ENCODE measurements around the gene OSBPL7. TPM values are rescaled to one million over a fixed set of nuclear protein-coding genes. Genes with fewer than 3 reads are reported as not detected.

OSBPL7 gene, protein sequence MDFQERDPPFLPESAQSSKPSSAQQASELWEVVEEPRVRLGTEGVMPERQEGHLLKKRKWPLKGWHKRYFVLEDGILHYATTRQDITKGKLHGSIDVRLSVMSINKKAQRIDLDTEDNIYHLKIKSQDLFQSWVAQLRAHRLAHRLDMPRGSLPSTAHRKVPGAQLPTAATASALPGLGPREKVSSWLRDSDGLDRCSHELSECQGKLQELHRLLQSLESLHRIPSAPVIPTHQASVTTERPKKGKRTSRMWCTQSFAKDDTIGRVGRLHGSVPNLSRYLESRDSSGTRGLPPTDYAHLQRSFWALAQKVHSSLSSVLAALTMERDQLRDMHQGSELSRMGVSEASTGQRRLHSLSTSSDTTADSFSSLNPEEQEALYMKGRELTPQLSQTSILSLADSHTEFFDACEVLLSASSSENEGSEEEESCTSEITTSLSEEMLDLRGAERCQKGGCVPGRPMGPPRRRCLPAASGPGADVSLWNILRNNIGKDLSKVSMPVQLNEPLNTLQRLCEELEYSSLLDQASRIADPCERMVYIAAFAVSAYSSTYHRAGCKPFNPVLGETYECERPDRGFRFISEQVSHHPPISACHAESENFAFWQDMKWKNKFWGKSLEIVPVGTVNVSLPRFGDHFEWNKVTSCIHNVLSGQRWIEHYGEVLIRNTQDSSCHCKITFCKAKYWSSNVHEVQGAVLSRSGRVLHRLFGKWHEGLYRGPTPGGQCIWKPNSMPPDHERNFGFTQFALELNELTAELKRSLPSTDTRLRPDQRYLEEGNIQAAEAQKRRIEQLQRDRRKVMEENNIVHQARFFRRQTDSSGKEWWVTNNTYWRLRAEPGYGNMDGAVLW
- 14.4 TPM for total RNA-seq
- long read RNA-seq, partial matches to known transcripts = 4 of 17 reads
- long read RNA-seq, other reads (novel, unspliced or antisense) = 13 of 17 reads

DNA sequence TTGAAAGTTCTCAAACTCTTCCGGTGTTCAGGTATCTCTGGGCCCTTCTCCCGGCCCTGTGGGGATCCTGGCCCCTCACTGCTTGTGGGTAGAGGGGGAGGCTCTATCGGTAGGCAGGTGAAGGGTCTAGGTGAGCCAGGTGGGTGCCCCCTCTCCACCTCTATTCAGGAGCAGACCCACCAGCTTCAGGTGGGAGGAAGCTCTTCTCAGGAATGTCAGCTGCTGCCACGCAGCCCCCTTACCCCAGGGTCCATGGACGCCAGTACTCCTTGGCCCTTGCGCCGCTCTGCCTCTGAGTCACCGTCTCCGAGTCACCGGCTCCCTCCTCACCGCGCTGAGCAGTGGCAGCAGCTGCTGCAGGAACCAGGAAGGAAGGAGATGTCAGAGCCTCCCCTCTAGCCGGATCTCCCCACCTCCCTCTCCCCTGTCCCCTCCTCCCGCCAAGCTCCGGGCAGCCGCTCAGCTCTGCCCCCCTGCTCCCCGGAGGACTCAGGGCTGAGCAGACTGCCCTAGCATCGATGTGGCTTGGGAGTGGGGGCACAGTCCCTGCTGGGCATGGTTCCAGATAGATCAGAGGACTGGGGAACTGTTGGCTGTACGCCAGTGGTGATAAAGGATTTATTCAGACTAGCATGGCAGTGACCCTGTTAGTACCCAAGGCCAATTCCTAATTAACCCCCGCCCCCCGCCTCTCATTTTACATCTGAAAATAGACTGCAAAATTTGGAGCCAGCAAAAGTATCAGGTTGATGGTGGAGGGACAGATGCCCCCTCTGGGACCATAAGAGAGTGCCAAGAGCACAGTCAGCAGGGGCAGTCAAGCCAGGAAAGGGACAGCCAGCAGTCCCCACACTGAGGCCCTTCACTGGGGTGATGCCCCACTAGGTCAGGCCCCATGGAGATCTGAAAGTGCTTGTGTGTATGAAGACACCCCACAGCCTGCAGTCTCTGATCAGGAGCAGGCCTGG is at the start of gene OSBPL7:
Gene OSBPL7, minus strand, starts transcription at position 371 of the 968 bp plus-strand sequence. CDS start 1,516 bp downstream, outside the sequence.
- Histone ChIP-seq H3K36me3 (peaks cover 53% of the 10 kb centered on the region), H3K27ac (peak within 1 kb of the TSS; percentile 67), H3K4me3 (peak within 1 kb of the TSS; percentile 67), H3K9me3 (no peaks in the 10 kb centered on the region), H3K27me3 (no peaks in the 10 kb centered on the region), H3K4me1 (peaks cover 18% of the 10 kb centered on the region)
- ATAC-seq = peak; percentile 89
- TF ChIP-seq, protein P1, sequence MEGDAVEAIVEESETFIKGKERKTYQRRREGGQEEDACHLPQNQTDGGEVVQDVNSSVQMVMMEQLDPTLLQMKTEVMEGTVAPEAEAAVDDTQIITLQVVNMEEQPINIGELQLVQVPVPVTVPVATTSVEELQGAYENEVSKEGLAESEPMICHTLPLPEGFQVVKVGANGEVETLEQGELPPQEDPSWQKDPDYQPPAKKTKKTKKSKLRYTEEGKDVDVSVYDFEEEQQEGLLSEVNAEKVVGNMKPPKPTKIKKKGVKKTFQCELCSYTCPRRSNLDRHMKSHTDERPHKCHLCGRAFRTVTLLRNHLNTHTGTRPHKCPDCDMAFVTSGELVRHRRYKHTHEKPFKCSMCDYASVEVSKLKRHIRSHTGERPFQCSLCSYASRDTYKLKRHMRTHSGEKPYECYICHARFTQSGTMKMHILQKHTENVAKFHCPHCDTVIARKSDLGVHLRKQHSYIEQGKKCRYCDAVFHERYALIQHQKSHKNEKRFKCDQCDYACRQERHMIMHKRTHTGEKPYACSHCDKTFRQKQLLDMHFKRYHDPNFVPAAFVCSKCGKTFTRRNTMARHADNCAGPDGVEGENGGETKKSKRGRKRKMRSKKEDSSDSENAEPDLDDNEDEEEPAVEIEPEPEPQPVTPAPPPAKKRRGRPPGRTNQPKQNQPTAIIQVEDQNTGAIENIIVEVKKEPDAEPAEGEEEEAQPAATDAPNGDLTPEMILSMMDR (IDR thresholded peaks at IDR 0.05) = no peak
- intact Hi-C loops (cut with DNase I) = no loop called here
- DNase-seq = peak; percentile 85

DNA sequence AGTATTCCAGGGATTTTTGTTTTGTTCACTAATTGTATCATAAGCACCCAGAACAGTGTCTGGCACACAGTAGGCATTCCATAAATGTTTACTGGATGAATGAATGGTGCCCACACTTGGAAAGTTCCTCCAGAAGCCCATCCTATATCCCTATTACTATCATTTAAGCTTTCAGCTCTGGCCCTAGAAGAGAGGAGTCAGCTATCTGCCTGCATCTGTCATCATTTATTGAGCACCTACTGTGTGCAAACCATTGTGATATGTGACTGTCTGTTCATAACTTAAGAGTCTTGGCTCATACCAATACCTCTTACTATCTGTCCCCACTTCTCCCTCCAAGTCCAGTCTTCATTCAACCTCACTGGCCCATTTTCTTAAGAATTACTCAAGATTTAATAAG is 49.5 kb upstream of the OSBPL7 start:
- peaks cover 25% of the 10 kb centered on the region for H3K27me3 ChIP-seq
- ATAC-seq (no peak), DNase-seq (no peak)
- intact Hi-C loops (cut with DNase I) = no loop called here
- H3K4me1 ChIP-seq = no peaks in the 10 kb centered on the region
- H3K4me3 ChIP-seq = no peak overlapping the region
- H3K27ac ChIP-seq = no peak overlapping the region
- H3K36me3 ChIP-seq = no peaks in the 10 kb centered on the region
- TF ChIP-seq, protein P1 (IDR thresholded peaks at IDR 0.05) = no peak
- no peaks in the 10 kb centered on the region for H3K9me3 ChIP-seq

DNA sequence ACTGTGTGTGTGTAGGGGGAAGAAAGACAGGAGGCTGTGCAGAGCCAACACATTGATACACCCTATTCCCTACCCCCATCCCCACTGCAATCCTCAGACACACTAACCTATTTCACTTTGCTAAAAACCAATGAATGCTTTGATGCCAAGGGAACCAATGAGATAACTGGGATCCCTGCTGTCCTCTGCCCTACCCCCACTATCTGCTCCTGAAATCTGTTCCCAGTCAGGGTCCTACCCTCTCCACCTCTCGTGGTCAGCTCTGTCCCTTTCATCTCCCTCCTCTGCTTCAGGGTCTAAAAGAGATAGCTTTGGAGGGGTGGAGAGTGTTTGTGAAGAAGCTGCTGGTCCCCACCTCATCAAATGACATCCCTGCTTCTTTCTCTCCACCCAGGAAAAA is 48.5 kb upstream of the OSBPL7 start:
- H3K36me3 ChIP-seq = no peaks in the 10 kb centered on the region
- H3K27me3 ChIP-seq = peaks cover 25% of the 10 kb centered on the region
- no peak overlapping the region for H3K4me3 ChIP-seq
- TF ChIP-seq, protein P1 (IDR thresholded peaks at IDR 0.05) = no peak
- intact Hi-C loops (cut with DNase I) = no loop called here
- H3K27ac ChIP-seq = no peak overlapping the region
- H3K4me1 ChIP-seq = no peaks in the 10 kb centered on the region
- ATAC-seq (no peak), DNase-seq (no peak)
- H3K9me3 ChIP-seq = no peaks in the 10 kb centered on the region

DNA sequence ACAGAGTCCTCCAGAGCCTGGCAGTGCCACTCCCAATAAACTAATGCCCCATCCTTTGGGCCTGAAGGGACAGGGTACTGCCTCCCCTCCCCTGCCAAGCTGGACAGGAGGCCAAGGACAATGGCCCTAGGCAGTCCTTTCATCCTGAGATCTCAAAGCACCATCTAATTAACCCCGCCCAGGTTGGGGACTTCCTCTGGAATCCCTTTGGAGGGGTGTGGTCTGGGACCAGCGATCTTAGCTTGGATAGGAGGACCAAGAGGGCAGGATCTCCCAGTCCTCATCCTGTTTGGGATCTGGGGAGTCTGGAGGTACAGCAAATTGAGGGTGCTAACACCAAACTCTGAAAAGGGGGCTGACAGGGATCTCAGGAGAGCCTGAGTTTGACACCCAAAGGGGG is 47.5 kb upstream of the OSBPL7 start:
- Histone ChIP-seq H3K27me3 (peaks cover 18% of the 10 kb centered on the region), H3K4me3 (no peak overlapping the region), H3K4me1 (no peaks in the 10 kb centered on the region), H3K36me3 (no peaks in the 10 kb centered on the region), H3K27ac (no peak overlapping the region), H3K9me3 (no peaks in the 10 kb centered on the region)
- ATAC-seq = no peak
- intact Hi-C loops (cut with DNase I) = no loop called here
- TF ChIP-seq, protein P1 (IDR thresholded peaks at IDR 0.05) = no peak
- no peak for DNase-seq
